Uterus (tissue), 2 donors: ENCODE measurements around the gene TRIM54.
"Not testable (repeated sequence)": the region's sequence is repeated elsewhere in the genome, so short reads cannot be mapped to it uniquely, and the experiment has no call there.

Source experiments
- POLR2A ChIP-seq, 2 donors: fragments of 450-650 bp; IDR thresholded peaks; one replicate each; pipeline ENCODE4 v1.6.1; 2016; ENCODE audit warnings: antibody characterized with exemption in 2 of 2, mild to moderate bottlenecking in 1 of 2, moderate library complexity in 1 of 2
- TF ChIP-seq, protein P1 (sequence below), 4 experiments: fragments of 200-600 bp in 2 of 4; fragments of 450-650 bp in 2 of 4; sonication (generic) in 2 of 4; IDR thresholded peaks; one replicate each; pipeline ENCODE4 v1.5.1; 2016 to 2019; ENCODE audit warnings: antibody characterized with exemption in 4 of 4, mild to moderate bottlenecking in 2 of 4, moderate library complexity in 1 of 4

DNA sequence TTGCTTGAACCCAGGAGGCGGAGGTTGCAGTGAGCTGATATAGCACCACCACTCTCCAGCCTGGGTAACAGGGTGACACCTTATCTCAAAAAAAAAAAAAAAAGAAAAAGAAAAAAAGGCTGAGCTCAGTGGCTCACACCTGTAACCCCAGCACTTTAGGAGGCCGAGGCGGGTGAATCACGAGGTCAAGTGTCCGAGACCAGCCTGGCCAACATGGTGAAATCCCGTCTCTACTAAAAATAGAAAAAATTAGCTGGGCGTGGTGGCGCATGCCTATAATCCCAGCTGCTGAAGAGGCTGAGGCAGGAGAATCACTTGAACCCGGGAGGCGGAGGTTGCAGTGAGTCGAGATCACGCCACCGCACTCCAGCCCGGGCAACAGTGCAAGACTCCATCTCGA is 37.6 kb downstream of the TRIM54 start:
- TF ChIP-seq, protein P1, sequence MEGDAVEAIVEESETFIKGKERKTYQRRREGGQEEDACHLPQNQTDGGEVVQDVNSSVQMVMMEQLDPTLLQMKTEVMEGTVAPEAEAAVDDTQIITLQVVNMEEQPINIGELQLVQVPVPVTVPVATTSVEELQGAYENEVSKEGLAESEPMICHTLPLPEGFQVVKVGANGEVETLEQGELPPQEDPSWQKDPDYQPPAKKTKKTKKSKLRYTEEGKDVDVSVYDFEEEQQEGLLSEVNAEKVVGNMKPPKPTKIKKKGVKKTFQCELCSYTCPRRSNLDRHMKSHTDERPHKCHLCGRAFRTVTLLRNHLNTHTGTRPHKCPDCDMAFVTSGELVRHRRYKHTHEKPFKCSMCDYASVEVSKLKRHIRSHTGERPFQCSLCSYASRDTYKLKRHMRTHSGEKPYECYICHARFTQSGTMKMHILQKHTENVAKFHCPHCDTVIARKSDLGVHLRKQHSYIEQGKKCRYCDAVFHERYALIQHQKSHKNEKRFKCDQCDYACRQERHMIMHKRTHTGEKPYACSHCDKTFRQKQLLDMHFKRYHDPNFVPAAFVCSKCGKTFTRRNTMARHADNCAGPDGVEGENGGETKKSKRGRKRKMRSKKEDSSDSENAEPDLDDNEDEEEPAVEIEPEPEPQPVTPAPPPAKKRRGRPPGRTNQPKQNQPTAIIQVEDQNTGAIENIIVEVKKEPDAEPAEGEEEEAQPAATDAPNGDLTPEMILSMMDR (IDR thresholded peaks at IDR 0.05): not testable (repeated sequence)
- not testable (repeated sequence) for TF ChIP-seq POLR2A (IDR thresholded peaks at IDR 0.05)
